K562 (cell line): Measurements from ENCODE around the gene BPI. TPM values are rescaled to one million over a fixed set of nuclear protein-coding genes. Genes with fewer than 3 reads are reported as not detected.

Experiments
- ATAC-seq: fragments of 200-7000 bp; cut with Tn5 transposase; 3 replicates; pipeline ENCODE4 v1.9.1; 2020; ENCODE audit warnings: moderate library complexity
- BruUV-seq: library from RNA; stranded (reverse); fragments of 400-500 nt; replicated peaks from 2 replicates; lab custom pipeline; 2021; lab: Mats Ljungman, UMichigan
- CTCF ChIA-PET: fragments of 300-600 bp; formaldehyde crosslinking; extraction: SDS; loops from one replicate; lab custom pipeline; 2021; ENCODE audit warnings: low intra/inter-chr PET ratio; lab: Yijun Ruan, JAX
- POLR2A ChIA-PET: fragments of 300-600, 350-650 bp; sonication (Branson Sonifier 250); formaldehyde crosslinking; extraction: SDS; loops from one replicate; lab custom pipeline; 2021; ENCODE audit warnings: antibody characterized with exemption, inconsistent platforms; lab: Yijun Ruan, JAX
- DNase-seq, 4 experiments: peaks; one replicate each; pipeline versions ENCODE4 v3.0.0 to v3.0.0-alpha.2; 2011 to 2018; ENCODE audit warnings: low spot score in 3 of 4, mixed read lengths in 3 of 4; ENCODE audit errors: extremely low read depth in 1 of 4
- FAIRE-seq: peaks from 2 replicates; lab custom pipeline; 2011; peaks lifted over from hg19 to GRCh38; lab: Jason Lieb, UNC
- H2AFZ ChIP-seq: 2 replicates; pipeline ENCODE4 v1.6.0; 2011; ENCODE audit warnings: low read depth, low read length, control low read depth, inconsistent platforms
- H3K27ac ChIP-seq: fragments of 200-600 bp; 3 replicates; pipeline ENCODE4 v1.8.0; 2011; ENCODE audit warnings: low read depth, mild to moderate bottlenecking, control low read depth, inconsistent platforms, low read length, moderate library complexity, mixed read lengths; ENCODE audit errors: extremely low read depth
- H3K27me3 ChIP-seq, 2 experiments: fragments of 300-600 bp in 1 of 2; 2 replicates in 1 of 2; 3 replicates in 1 of 2; pipeline versions ENCODE4 v1.6.0 to v1.8.0; 2011; ENCODE audit warnings: inconsistent platforms in 2 of 2, low read length in 2 of 2, mild to moderate bottlenecking in 1 of 2, mixed read lengths in 1 of 2, moderate library complexity in 1 of 2; ENCODE audit not compliant: control insufficient read depth in 2 of 2, insufficient read depth in 2 of 2
- H3K36me3 ChIP-seq: fragments of 300-600 bp; 3 replicates; pipeline ENCODE4 v1.8.0; 2011; ENCODE audit warnings: mild to moderate bottlenecking, low read length, inconsistent platforms; ENCODE audit not compliant: control insufficient read depth, insufficient read depth
- H3K4me1 ChIP-seq, 2 experiments: fragments of 200-600 bp in 1 of 2; replicated peaks in 1 of 2; 2 replicates in 1 of 2; 3 replicates in 1 of 2; pipeline versions ENCODE4 v1.5.1 to v1.8.0; 2011; ENCODE audit warnings: inconsistent platforms in 2 of 2, low read length in 2 of 2, mild to moderate bottlenecking in 1 of 2, mixed read lengths in 1 of 2, moderate library complexity in 1 of 2; ENCODE audit not compliant: control insufficient read depth in 2 of 2, insufficient read depth in 2 of 2
- H3K4me2 ChIP-seq: 2 replicates; pipeline ENCODE4 v1.6.1; 2011; ENCODE audit warnings: low read length, control low read depth, inconsistent platforms, mixed read lengths; ENCODE audit not compliant: insufficient read depth
- H3K4me3 ChIP-seq: fragments of 200-600 bp; sonication (generic), shearing (Covaris generic); 2 replicates; pipeline ENCODE4 v1.5.1; 2016; ENCODE audit warnings: control low read depth, inconsistent platforms
- H3K79me2 ChIP-seq: fragments of 200-600 bp; 3 replicates; pipeline ENCODE4 v1.8.0; 2011; ENCODE audit warnings: low read length, inconsistent platforms; ENCODE audit not compliant: control insufficient read depth, insufficient read depth
- H3K9ac ChIP-seq, 2 experiments: 2 replicates each; pipeline versions ENCODE4 v1.6.0 to v1.6.1; 2011; ENCODE audit warnings: low read depth in 2 of 2, low read length in 2 of 2, control low read depth in 1 of 2, inconsistent platforms in 1 of 2, mild to moderate bottlenecking in 1 of 2, mixed read lengths in 1 of 2; ENCODE audit not compliant: insufficient read depth in 1 of 2
- H3K9me1 ChIP-seq: one replicate; pipeline ENCODE4 v1.6.0; 2011; ENCODE audit warnings: inconsistent platforms, mild to moderate bottlenecking, low read length, moderate library complexity; ENCODE audit not compliant: control insufficient read depth, insufficient read depth
- H3K9me3 ChIP-seq: replicated peaks from 2 replicates; pipeline ENCODE4 v1.5.1; 2011; ENCODE audit warnings: low read depth, low read length, inconsistent platforms; ENCODE audit not compliant: control insufficient read depth, insufficient read depth
- H4K20me1 ChIP-seq: replicated peaks from 2 replicates; pipeline ENCODE4 v1.6.1; 2011; ENCODE audit warnings: low read length, inconsistent platforms, mixed read lengths; ENCODE audit not compliant: control insufficient read depth, insufficient read depth
- FOXA1 ChIP-seq: fragments of 450-650 bp; IDR thresholded peaks from 2 replicates; pipeline ENCODE4 v1.6.1; 2016; ENCODE audit warnings: mild to moderate bottlenecking, borderline replicate concordance
- FOXM1 ChIP-seq, 2 experiments: fragments of 450-650 bp in 1 of 2; sonication (generic) in 1 of 2; formaldehyde crosslinking in 1 of 2; IDR thresholded peaks; 2 replicates each; pipeline versions ENCODE4 v1.6.1 to v1.9.0; 2017 to 2022; ENCODE audit warnings: low read depth in 2 of 2, mild to moderate bottlenecking in 2 of 2, missing genetic modification reagents in 1 of 2, moderate library complexity in 1 of 2
- HMBOX1 ChIP-seq: sonication (generic); IDR thresholded peaks from 2 replicates; pipeline ENCODE4 v1.6.1; 2016
- HNRNPLL ChIP-seq: fragments of 200-400 bp; formaldehyde crosslinking; IDR thresholded peaks from 2 replicates; pipeline ENCODE4 v1.6.1; 2017; ENCODE audit warnings: low read length, low read depth, mild to moderate bottlenecking; ENCODE audit not compliant: poor library complexity, severe bottlenecking
- MYNN ChIP-seq, 2 experiments: sonication (generic); formaldehyde crosslinking in 1 of 2; IDR thresholded peaks; 2 replicates each; pipeline versions ENCODE4 v1.5.0 to v1.6.1; 2016 to 2020; ENCODE audit warnings: antibody characterized with exemption in 1 of 2, missing genetic modification reagents in 1 of 2
- NCOA6 ChIP-seq: fragments of 450-650 bp; IDR thresholded peaks from 2 replicates; pipeline ENCODE4 v1.6.1; 2017; ENCODE audit warnings: mild to moderate bottlenecking
- POLR2A ChIP-seq: fragments of 450-650 bp; conservative IDR thresholded peaks from 2 replicates; pipeline ENCODE4 v1.6.1; 2016
- RREB1 ChIP-seq: fragments of 250-450 bp; sonication (Bioruptor Pico); IDR thresholded peaks from 2 replicates; pipeline ENCODE4 v1.4.0; 2020
- ZNF3 ChIP-seq: fragments of 250-450 bp; sonication (Bioruptor Pico); IDR thresholded peaks from 2 replicates; pipeline ENCODE4 v1.5.0; 2021; ENCODE audit warnings: mild to moderate bottlenecking, moderate library complexity
- ZNF445 ChIP-seq: fragments of 250-450 bp; sonication (Bioruptor Pico); IDR thresholded peaks from 2 replicates; pipeline ENCODE4 v1.4.0; 2020; ENCODE audit warnings: low read depth, mild to moderate bottlenecking, moderate library complexity
- WGBS: fragments of 100-300 bp; shearing (Covaris generic); methylation state at CpG from one replicate; pipeline ENCODE4 v1.1.6; 2016; ENCODE audit warnings: low coverage, mixed read lengths; ENCODE audit not compliant: insufficient coverage; ENCODE audit errors: missing lambda C conversion rate; 5-methylcytosine and 5-hydroxymethylcytosine counted together
- in situ Hi-C: fragments of 300-500 bp; cut with MboI; formaldehyde crosslinking; loops from 4 replicates; pipeline ENCODE4 v1.15.0; 2018; ENCODE audit warnings: inconsistent platforms, mixed read lengths
- intact Hi-C: fragments of 100-400 bp; cut with micrococcal nuclease; formaldehyde crosslinking; loops from 2 replicates; pipeline ENCODE4 v1.14.2; 2022
- polyA plus RNA-seq, 8 experiments: library from polyadenylated mRNA; depleted of rRNA in 4 of 8; stranded (reverse) in 5 of 8; unstranded in 3 of 8; fragments of >200 nt; fragmentation: Nextera tagmentation in 2 of 8; fragmentation: Illumina TruSeq in 1 of 8; extraction: Ambion mirVana in 2 of 8; extraction: Trizol in 1 of 8; gene quantifications; 2 replicates each; pipeline versions ENCODE4 v1.2.1 to v1.2.3, GENCODE V29; 2011 to 2014; ENCODE audit warnings: inconsistent platforms in 1 of 8, missing spikeins in 1 of 8
- total RNA-seq, 7 experiments: library from RNA; depleted of rRNA in 6 of 7; stranded (reverse); fragments of >200 nt in 6 of 7; fragmentation: Illumina TruSeq in 2 of 7; extraction: Trizol in 2 of 7; gene quantifications; 2 replicates each; pipeline versions ENCODE4 v1.2.1 to v1.2.3, GENCODE V29; 2011 to 2021; ENCODE audit warnings: low replicate concordance in 1 of 7
- TF ChIP-seq, protein P1 (sequence below): fragments of 450-650 bp; formaldehyde crosslinking; IDR thresholded peaks from 2 replicates; pipeline ENCODE4 v1.4.0; 2020; ENCODE audit warnings: mild to moderate bottlenecking, moderate library complexity

Gene BPI
- total and polyA plus RNA-seq, 9 of the 15 experiments (the other 6 are each of a cell fraction or from before 2014, with no cell fraction given), result not detected

- H3K9me3 ChIP-seq, result no peaks in the 10 kb centered on the region
- POLR2A ChIA-PET, result interaction anchor here (0.6 kb wide), 2 partner anchors 111 to 164 kb away, joined by 3 read pairs; no protein-coding TSS in a partner anchor
- H3K36me3 ChIP-seq, result no peaks in the 10 kb centered on the region
- no peak overlapping the region for H3K4me3 ChIP-seq
- H3K27ac ChIP-seq, result no peak overlapping the region
- no peaks in the 10 kb centered on the region; a peak in 1 of 5 replicates for H3K4me1 ChIP-seq
- no peaks in the 10 kb centered on the region for H3K79me2 ChIP-seq
- H3K27me3 ChIP-seq, result peaks cover 3 to 28% of the 10 kb centered on the region in 2 experiments; a peak in 2 of 5 replicates
- intact Hi-C loops (no loop called here), in situ Hi-C loops (no loop called here)
- H3K9ac ChIP-seq, result no peak overlapping the region
- ATAC-seq (no peak), FAIRE-seq (no peak), DNase-seq (no peak)
- no peak overlapping the region for H3K4me2 ChIP-seq
- H3K9me1 ChIP-seq, result no peaks in the 10 kb centered on the region
- WGBS, result 17% methylated on average over 5 of the region's 5 CpGs
- TF ChIP-seq MYNN (IDR thresholded peaks at IDR 0.05) (no peak), MYNN (CRISPR knock-in tag; IDR thresholded peaks at IDR 0.05) (no peak), POLR2A (no peak), HMBOX1 (no peak), FOXA1 (no peak), FOXM1 (IDR thresholded peaks at IDR 0.05; ENCODE audit: low read depth) (no peak), FOXM1 (CRISPR knock-in tag; IDR thresholded peaks at IDR 0.05; ENCODE audit: low read depth) (no peak), ZNF445 (CRISPR knock-in tag) (no peak), ZNF3 (no peak), NCOA6 (no peak), RREB1 (no peak), HNRNPLL (no peak)
- TF ChIP-seq, protein P1, sequence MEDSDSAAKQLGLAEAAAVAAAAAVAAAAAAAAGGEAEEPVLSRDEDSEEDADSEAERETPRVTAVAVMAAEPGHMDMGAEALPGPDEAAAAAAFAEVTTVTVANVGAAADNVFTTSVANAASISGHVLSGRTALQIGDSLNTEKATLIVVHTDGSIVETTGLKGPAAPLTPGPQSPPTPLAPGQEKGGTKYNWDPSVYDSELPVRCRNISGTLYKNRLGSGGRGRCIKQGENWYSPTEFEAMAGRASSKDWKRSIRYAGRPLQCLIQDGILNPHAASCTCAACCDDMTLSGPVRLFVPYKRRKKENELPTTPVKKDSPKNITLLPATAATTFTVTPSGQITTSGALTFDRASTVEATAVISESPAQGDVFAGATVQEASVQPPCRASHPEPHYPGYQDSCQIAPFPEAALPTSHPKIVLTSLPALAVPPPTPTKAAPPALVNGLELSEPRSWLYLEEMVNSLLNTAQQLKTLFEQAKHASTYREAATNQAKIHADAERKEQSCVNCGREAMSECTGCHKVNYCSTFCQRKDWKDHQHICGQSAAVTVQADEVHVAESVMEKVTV (CRISPR knock-in tag), result no peak
- BruUV-seq, result no TSS peak
- CTCF ChIA-PET, result no interaction called here
- H2AFZ ChIP-seq, result no peak overlapping the region
- no peaks in the 10 kb centered on the region for H4K20me1 ChIP-seq
Observed at GRCh38 chr20:38277285-38277684, 26.7 kb upstream of the BPI start.
